HG03575 (cell line): Measurements from ENCODE around the gene MFSD12.

ENCODE experiments used
- ATAC-seq: cut with Tn5 transposase; IDR thresholded peaks from one replicate; pipeline ENCODE4 v1.9.1; 2021; ENCODE audit not compliant: unreplicated experiment, insufficient number of reproducible peaks, low FRiP score; ENCODE audit errors: extremely low read depth

MFSD12 gene

GRCh38 chr19:3557461-3558248, at the start of gene MFSD12:
Gene MFSD12 (minus strand): TSS chr19:3557586. CDS start chr19:3557403, 183 bp downstream.
- peak; percentile 38 for ATAC-seq

- ATAC-seq, result no peak
Measured at GRCh38 chr19:3606690-3607289, 49.4 kb upstream of the MFSD12 start, which contains the start of gene TBXA2R. Gene TBXA2R (minus strand): TSS chr19:3606875. CDS start chr19:3600634, 6,241 bp downstream.

- no peak for ATAC-seq
Measured at GRCh38 chr19:3606174-3606689, 48.8 kb upstream of the MFSD12 start.

GRCh38 chr19:3605770-3606169, 48.4 kb upstream of the MFSD12 start:
- no peak for ATAC-seq

GRCh38 chr19:3605361-3605760, 48.0 kb upstream of the MFSD12 start:
- ATAC-seq, result no peak

- ATAC-seq, result no peak
Measured at GRCh38 chr19:3604987-3605343, 47.6 kb upstream of the MFSD12 start.

GRCh38 chr19:3604227-3604986, 47.0 kb upstream of the MFSD12 start:
- no peak for ATAC-seq

- ATAC-seq, result no peak
Measured at GRCh38 chr19:3603121-3603811, 45.9 kb upstream of the MFSD12 start.

- no peak for ATAC-seq
Measured at GRCh38 chr19:3601021-3601420, 43.6 kb upstream of the MFSD12 start.

- ATAC-seq, result no peak
Measured at GRCh38 chr19:3599776-3600187, 42.4 kb upstream of the MFSD12 start.

GRCh38 chr19:3595521-3596061, 38.2 kb upstream of the MFSD12 start:
- no peak for ATAC-seq

GRCh38 chr19:3593156-3593555, 35.8 kb upstream of the MFSD12 start:
- ATAC-seq, result no peak

- no peak for ATAC-seq
Measured at GRCh38 chr19:3591876-3592613, 34.7 kb upstream of the MFSD12 start.

GRCh38 chr19:3590991-3591659, 33.7 kb upstream of the MFSD12 start:
- ATAC-seq, result no peak

- ATAC-seq, result no peak
Measured at GRCh38 chr19:3589949-3590348, 32.6 kb upstream of the MFSD12 start.

GRCh38 chr19:3589439-3589838, 32.1 kb upstream of the MFSD12 start:
- no peak for ATAC-seq

- ATAC-seq, result no peak
Measured at GRCh38 chr19:3586707-3587346, 29.4 kb upstream of the MFSD12 start.
